Uterus (tissue), 4 donors: ENCODE measurements around the gene ELL3. TPM values are rescaled to one million over a fixed set of nuclear protein-coding genes. Genes with fewer than 3 reads are reported as not detected.
"Not testable (repeated sequence)": the region's sequence is repeated elsewhere in the genome, so short reads cannot be mapped to it uniquely, and the experiment has no call there.

Experiments used
- DNase-seq, 2 donors: peaks; one replicate each; pipeline ENCODE4 v3.0.0-alpha.2; 2019 to 2020
- H3K27ac ChIP-seq, 2 donors: fragments of 200-600 bp; sonication (generic); 1 replicate in 1 of 2; 2 replicates in 1 of 2; pipeline ENCODE4 v1.5.1; 2016 to 2018
- H3K27me3 ChIP-seq, 2 donors: fragments of 200-600 bp; sonication (generic); one replicate each; pipeline ENCODE4 v1.5.1; 2018 to 2019; ENCODE audit warnings: control low read depth in 1 of 2
- H3K36me3 ChIP-seq, 2 donors: fragments of 200-600 bp; sonication (generic); one replicate each; pipeline ENCODE4 v1.5.1; 2019; ENCODE audit warnings: control low read depth in 1 of 2
- H3K4me1 ChIP-seq, 2 donors: fragments of 200-600 bp; sonication (generic); one replicate each; pipeline ENCODE4 v1.5.1; 2018 to 2019; ENCODE audit warnings: control low read depth in 1 of 2
- H3K4me3 ChIP-seq, 2 donors: fragments of 200-600 bp; sonication (generic); 1 replicate in 1 of 2; 2 replicates in 1 of 2; pipeline ENCODE4 v1.5.1; 2018 to 2019; ENCODE audit warnings: mild to moderate bottlenecking in 1 of 2
- H3K9me3 ChIP-seq, 2 donors: fragments of 200-600 bp; sonication (generic); one replicate each; pipeline ENCODE4 v1.5.1; 2019; ENCODE audit warnings: control low read depth in 1 of 2
- POLR2A ChIP-seq, 2 donors: fragments of 450-650 bp; IDR thresholded peaks; one replicate each; pipeline ENCODE4 v1.6.1; 2016; ENCODE audit warnings: antibody characterized with exemption in 2 of 2, mild to moderate bottlenecking in 1 of 2, moderate library complexity in 1 of 2
- intact Hi-C: fragments of 100-400 bp; cut with DNase I; formaldehyde crosslinking; loops from one replicate; pipeline ENCODE4 v1.15.1; 2023; ENCODE audit warnings: low total_unique reads
- microRNA counts, 2 donors: library from miRNA; unstranded; fragments of <30 nt; microRNA quantifications; one replicate each; lab custom pipeline; 2016 to 2017
- microRNA-seq: library from miRNA; unstranded; fragments of <30 nt; microRNA quantifications from one replicate; pipeline ENCODE4, GENCODE V29; 2016; ENCODE audit warnings: borderline microRNAs expressed, borderline replicate concordance
- small RNA-seq: library from RNA; depleted of rRNA; stranded (forward); fragments of <200 nt; gene quantifications from one replicate; pipeline ENCODE3, GENCODE V24; 2016
- total RNA-seq, 4 donors: library from RNA; depleted of rRNA in 3 of 4; stranded (reverse); fragments of >200 nt in 3 of 4; gene quantifications; one replicate each; pipeline versions ENCODE4 v1.1.0 to v1.2.4, GENCODE V29; 2014 to 2023
- TF ChIP-seq, protein P1 (sequence below), 4 experiments: fragments of 200-600 bp in 2 of 4; fragments of 450-650 bp in 2 of 4; sonication (generic) in 2 of 4; IDR thresholded peaks; one replicate each; pipeline ENCODE4 v1.5.1; 2016 to 2019; ENCODE audit warnings: antibody characterized with exemption in 4 of 4, mild to moderate bottlenecking in 2 of 4, moderate library complexity in 1 of 4
- donor health status: DM: yes; HTN: yes; CAD: no.

ELL3 gene
- total RNA-seq, 4 donors from 2014 or later: 0.59 to 9.6 (median 9.6) TPM; not detected in 1

DNA sequence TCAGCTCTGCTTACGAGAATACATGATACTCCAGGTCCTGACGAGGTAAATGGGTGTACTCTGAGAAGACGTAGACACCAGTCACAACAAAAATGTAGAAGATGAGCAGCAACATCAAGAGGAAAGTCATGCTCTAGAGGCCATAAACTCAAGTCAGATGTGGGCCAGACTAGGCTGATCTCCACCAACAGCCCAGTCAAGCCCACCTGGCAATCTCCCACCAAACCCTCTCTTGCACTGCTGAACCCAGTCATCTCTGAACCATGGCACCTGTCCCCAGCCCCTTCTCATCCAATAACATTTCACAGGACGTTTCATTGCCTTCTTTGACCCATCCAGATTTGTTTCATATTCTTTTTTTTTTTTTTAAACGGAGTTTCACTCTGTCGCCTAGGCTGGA is 41.4 kb downstream of the ELL3 start:
- Histone ChIP-seq H3K27me3 (no peaks in the 10 kb centered on the region), H3K4me1 (no peaks in the 10 kb centered on the region), H3K9me3 (no peaks in the 10 kb centered on the region), H3K27ac (no peak overlapping the region), H3K36me3 (no peaks in the 10 kb centered on the region), H3K4me3 (no peak overlapping the region)
- DNase-seq: no peak
- intact Hi-C loops: no loop called here
- TF ChIP-seq, protein P1, sequence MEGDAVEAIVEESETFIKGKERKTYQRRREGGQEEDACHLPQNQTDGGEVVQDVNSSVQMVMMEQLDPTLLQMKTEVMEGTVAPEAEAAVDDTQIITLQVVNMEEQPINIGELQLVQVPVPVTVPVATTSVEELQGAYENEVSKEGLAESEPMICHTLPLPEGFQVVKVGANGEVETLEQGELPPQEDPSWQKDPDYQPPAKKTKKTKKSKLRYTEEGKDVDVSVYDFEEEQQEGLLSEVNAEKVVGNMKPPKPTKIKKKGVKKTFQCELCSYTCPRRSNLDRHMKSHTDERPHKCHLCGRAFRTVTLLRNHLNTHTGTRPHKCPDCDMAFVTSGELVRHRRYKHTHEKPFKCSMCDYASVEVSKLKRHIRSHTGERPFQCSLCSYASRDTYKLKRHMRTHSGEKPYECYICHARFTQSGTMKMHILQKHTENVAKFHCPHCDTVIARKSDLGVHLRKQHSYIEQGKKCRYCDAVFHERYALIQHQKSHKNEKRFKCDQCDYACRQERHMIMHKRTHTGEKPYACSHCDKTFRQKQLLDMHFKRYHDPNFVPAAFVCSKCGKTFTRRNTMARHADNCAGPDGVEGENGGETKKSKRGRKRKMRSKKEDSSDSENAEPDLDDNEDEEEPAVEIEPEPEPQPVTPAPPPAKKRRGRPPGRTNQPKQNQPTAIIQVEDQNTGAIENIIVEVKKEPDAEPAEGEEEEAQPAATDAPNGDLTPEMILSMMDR (IDR thresholded peaks at IDR 0.05): no peak
- no peak for TF ChIP-seq POLR2A (IDR thresholded peaks at IDR 0.05)

DNA sequence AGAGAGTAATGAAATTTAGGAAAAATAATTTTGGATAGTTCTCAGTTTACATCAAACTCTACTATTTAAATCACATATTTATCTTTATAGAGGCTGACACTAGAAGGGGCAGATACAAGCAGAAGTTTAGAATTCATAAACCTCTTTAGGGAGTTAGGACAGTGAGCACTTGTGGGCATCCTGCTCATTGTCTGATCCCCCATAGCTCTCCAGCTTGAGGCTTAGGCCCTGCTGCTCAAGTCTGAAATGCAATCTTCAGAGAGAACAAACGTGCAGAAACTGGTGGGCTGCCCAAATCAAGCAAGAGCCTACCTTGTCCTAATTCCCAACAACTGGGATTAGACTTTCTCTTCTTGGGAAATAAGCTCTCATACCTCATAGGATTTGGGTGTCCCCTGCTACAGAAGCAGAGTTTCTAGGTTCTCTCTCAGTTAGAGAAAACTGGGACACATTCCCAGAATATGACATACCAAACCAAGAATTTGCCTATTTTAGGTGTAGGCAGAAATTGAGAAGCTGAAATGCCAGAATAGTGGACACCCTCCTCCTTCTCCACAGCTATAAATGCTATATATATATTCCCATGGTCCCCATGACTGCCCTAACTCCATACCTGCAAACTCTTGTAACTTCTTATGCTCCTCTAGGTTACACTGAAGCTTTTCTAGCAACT is 48.6 kb downstream of the ELL3 start:
- H3K9me3 ChIP-seq, H3K4me3 ChIP-seq, H3K27ac ChIP-seq, DNase-seq, H3K27me3 ChIP-seq, H3K4me1 ChIP-seq, intact Hi-C loops, H3K36me3 ChIP-seq: not testable (repeated sequence)

DNA sequence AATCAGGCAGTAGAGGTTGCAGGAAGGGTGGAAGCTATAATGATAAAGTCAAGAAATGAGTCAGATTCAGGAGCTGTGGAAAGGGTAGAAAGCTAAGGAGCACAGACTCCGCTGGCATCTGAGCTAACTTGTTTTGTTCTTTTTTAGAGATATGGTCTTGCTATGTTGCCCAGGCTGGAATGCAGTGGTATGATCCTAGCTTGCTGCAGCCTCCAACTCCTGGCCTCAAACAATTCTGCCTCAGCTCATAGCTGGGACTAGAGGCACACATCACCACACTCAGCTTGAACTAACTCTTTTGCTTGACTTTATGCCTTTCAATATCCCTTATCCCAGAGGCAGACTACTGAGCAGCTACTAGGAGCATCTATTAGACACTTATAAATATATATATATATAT is 50.5 kb downstream of the ELL3 start:
- intact Hi-C loops, H3K27ac ChIP-seq, H3K4me1 ChIP-seq, H3K4me3 ChIP-seq, H3K9me3 ChIP-seq, DNase-seq, H3K27me3 ChIP-seq, H3K36me3 ChIP-seq: not testable (repeated sequence)

DNA sequence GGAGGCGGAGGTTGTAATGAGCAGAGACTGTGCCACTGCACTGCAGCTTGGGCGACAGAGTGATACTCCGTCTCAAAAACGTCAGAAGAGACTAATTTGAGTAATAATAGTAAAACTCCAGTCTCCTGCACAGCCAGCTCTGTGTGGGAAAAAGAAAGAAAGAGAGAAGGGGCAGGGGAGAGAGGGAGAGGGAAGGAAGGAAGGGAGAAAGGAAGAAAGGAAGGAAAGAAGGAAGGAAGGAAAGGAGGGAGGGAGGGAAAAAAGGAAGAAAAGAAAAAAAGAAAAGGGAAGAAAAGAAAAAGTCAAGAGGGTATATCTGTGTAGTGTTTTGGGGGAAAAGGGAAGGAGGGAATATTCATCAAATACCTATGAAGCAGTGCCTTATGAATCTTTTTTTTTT is 53.6 kb downstream of the ELL3 start:
- no peak for DNase-seq
- intact Hi-C loops: no loop called here
- TF ChIP-seq POLR2A (IDR thresholded peaks at IDR 0.05): no peak
- TF ChIP-seq, protein P1 (IDR thresholded peaks at IDR 0.05): no peak
- Histone ChIP-seq H3K36me3 (no peaks in the 10 kb centered on the region), H3K4me3 (no peak overlapping the region), H3K4me1 (no peaks in the 10 kb centered on the region), H3K27ac (no peak overlapping the region), H3K27me3 (no peaks in the 10 kb centered on the region), H3K9me3 (no peaks in the 10 kb centered on the region)

MicroRNAs encoded within 50 kb of the gene (microRNA counts, 767-probe panel; counts per million panel counts)
- 0 counts per million in 2 donors for microRNA hsa-miR-1282 (lab: Ali Mortazavi, UCI)

Small RNAs within 50 kb of the gene (microRNA-seq; reads per million reads assigned to microRNA genes)
- gene MIR1282: not detected

Small RNAs within 50 kb of the gene (small RNA-seq; reads per million reads assigned to genes)
- not detected for gene MIR1282
- not detected for gene RNU6-354P

Other genes with a start within 250 kb of the ELL3 start
- 10 to 100 TPM in 3 of 4 donors, 1 to 10 TPM in 1; 7.1 to 74.8 (median 42.6) TPM for gene PPIP5K1, start 186.8 kb downstream of the ELL3 start, total RNA-seq
- under 1 TPM in 2 of 4 donors, not detected in 2; 0.29 to 0.90 TPM for gene CKMT1B, start 182.9 kb downstream of the ELL3 start, total RNA-seq
- gene STRC, start 158.2 kb downstream of the ELL3 start, total RNA-seq: 1 to 10 TPM in 1 of 4 donors, under 1 TPM in 2, not detected in 1; under 0.01 to 2.3 (median 0.88) TPM
- gene CATSPER2, start 128.1 kb downstream of the ELL3 start, total RNA-seq: 10 to 100 TPM in 1 of 4 donors, 1 to 10 TPM in 2, under 1 TPM in 1; 0.51 to 18.9 (median 3.3) TPM
- not detected for gene CKMT1A, start 83.1 kb downstream of the ELL3 start, total RNA-seq
- 100 to 1,000 TPM in 3 of 4 donors, 10 to 100 TPM in 1; 82.6 to 264 (median 188) TPM for gene PDIA3, start 30.5 kb downstream of the ELL3 start, total RNA-seq
- gene SERF2, start 15.4 kb upstream of the ELL3 start, total RNA-seq: 100 to 1,000 TPM; 131 to 715 (median 367) TPM
- gene SERINC4, start 23.3 kb upstream of the ELL3 start, total RNA-seq: under 1 TPM in 2 of 4 donors, not detected in 2; 0.28 to 0.49 TPM
- gene HYPK, start 23.6 kb upstream of the ELL3 start, total RNA-seq: 10 to 100 TPM in 3 of 4 donors, 1 to 10 TPM in 1; 4.8 to 42.3 (median 14.1) TPM
- gene MFAP1, start 47.7 kb upstream of the ELL3 start, total RNA-seq: 10 to 100 TPM in 3 of 4 donors, 1 to 10 TPM in 1; 9.5 to 26.3 (median 15.1) TPM
- gene WDR76, start 50.0 kb upstream of the ELL3 start, total RNA-seq: 100 to 1,000 TPM in 1 of 4 donors, 10 to 100 TPM in 1, 1 to 10 TPM in 1, under 1 TPM in 1; 0.59 to 114 (median 13.0) TPM